ENCODE results near the gene GOLGA3.
"Not testable (repeated sequence)": the region's sequence is repeated elsewhere in the genome, so short reads cannot be mapped to it uniquely, and the experiment has no call there.

Gene GOLGA3

GRCh38 chr12:132842449-132843045 is 13.9 kb upstream of the GOLGA3 start:
- DNase-seq = no peak

DNA sequence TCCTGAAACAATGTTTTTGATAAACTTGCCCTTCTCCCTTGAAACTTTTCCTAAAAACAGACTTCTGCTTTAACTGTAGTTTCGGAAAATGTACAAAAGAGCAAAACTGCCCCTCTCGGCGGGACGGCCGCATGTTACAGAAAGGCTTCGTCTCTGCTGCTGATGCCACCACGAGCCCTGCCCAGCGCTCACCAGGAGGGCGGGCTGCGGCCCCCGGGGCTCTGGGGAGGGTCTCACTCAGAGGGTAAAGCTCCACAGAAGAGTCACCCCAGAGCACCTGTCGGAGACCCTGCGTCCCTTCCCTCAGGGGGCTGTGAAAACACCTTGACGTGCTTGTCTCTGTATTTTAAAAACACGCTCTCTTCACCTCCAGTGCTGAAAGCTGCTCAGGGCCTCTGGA is 12.5 kb upstream of the GOLGA3 start:
- DNase-seq = no peak

GRCh38 chr12:132840536-132840935 is 11.9 kb upstream of the GOLGA3 start:
- DNase-seq = no peak

DNA sequence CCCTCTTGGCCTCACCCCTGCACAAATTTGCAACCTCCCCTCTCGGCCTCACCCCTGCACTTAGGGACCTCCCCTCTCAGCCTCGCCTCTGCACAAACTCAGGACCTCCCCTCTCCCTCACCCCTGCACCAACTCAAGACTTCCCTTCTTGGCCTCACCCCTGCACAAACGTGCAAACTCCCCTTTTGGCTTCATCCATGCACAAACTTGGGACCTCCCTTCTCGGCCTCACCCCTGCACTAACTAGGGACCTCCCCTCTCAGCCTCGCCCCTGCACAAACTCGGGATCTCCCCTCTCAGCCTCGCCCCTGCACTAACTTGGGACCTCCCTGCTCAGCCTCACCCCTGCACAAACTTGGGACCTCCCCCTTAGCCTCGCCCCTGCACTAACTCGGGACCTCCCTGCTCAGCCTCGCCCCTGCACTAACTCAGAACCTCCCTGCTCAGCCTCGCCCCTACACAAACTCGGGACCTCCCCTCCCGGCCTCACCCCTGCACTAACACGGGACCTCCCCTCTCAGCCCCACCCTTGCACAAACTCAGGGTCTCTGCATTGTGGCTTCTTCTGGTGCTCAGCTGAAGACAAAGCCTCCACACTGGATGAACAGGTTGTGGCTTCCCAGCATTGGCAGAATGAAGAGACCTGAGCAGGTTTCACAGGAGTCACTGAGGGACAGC is 11.0 kb upstream of the GOLGA3 start:
- no peak for DNase-seq

DNA sequence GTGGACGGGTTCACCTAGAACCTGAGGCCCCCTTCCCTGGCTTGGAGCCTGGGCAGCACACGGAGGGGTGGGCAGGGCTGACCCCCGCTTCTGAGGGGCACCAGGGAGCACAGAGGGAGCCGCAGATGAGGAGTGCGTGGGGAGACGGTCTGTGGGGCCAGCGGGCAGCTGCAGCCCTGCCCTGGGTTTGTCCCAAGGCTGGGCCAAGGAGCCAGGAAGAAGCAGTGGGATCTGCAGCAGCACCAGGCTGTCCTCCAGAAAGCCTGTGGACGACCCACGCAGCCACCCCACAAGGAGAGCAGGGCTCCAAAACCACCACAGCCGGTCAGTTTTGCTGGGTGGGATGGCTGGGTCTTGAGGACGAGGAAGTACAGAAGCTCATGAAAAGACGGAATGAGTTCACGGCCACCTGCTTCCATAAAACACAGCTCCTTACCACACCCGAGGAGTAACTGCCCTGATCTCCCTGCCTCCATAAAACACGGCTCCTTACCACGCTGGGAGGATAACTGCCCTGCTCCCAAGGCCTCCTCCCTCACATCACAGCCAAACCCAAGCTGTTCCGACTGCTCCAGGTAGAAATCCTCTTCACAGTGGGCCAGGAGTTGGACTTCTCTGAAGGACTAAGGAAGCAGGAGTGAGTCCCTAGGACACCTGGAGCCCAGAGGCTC is 9.9 kb upstream of the GOLGA3 start:
- no peak for DNase-seq

DNA sequence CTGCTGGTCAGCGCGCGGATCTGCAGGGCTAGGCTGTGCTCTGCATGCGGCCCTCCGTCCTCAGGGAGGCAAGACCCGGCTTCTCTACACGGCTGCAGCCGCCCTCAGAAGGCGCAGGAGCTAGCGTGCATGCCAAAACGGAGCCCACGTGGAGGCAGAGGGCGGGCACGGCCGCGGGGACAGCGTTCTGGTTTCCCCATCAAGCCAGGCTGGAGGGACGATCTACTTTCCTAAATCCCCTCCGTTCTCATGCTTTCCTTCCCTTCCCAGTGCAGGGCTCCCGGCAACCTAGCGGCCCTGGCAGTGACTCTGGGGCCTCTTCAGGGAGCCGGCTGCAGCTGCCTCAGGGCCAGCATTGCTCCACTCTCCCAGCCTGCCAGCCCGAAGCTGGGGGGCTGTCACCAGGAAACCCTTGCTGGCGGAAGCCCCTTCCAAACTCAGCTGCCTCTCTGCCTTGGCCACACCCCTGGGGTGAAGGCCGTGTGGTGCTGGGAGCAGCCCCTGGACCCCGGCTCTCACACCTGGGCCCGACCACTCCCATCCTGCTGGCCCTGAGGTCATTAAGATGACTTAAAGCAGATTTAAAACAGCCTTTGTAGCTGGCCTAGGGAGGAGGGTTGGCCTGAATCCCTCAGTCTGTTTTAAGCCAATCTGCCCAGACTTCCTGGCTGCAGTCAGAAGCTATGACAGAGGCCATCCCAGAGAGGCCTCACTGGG is 9.2 kb upstream of the GOLGA3 start:
- no peak for DNase-seq

DNA sequence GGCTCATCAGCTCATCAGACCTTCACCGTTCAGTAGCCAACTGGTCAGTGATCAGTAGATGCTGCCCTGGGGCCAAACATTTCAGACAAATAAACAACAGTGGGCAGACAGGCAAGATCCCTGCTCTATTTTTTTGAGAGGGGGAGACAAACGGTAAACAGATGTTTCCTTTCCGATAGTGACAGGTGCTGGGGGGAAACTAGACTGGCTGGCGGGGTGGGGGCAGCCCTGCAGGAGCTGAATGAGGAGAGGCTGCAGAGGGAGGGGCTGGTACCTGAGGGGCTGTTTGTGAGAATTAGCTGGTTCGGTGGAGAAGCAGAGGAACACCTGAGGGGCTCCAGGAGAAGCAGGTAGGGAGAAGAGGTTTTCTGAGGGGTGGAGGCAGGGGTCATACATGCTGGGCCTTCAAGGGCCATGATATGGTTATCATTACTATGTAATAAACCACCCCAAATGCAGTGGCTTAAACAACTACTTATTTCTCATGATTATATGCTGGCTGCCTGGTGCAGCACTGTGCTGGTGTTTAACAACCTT is 8.2 kb upstream of the GOLGA3 start:
- DNase-seq = no peak

- DNase-seq = not testable (repeated sequence)
These were observed 7.6 kb upstream of the GOLGA3 start for GRCh38 chr12:132836230-132836629.

DNA sequence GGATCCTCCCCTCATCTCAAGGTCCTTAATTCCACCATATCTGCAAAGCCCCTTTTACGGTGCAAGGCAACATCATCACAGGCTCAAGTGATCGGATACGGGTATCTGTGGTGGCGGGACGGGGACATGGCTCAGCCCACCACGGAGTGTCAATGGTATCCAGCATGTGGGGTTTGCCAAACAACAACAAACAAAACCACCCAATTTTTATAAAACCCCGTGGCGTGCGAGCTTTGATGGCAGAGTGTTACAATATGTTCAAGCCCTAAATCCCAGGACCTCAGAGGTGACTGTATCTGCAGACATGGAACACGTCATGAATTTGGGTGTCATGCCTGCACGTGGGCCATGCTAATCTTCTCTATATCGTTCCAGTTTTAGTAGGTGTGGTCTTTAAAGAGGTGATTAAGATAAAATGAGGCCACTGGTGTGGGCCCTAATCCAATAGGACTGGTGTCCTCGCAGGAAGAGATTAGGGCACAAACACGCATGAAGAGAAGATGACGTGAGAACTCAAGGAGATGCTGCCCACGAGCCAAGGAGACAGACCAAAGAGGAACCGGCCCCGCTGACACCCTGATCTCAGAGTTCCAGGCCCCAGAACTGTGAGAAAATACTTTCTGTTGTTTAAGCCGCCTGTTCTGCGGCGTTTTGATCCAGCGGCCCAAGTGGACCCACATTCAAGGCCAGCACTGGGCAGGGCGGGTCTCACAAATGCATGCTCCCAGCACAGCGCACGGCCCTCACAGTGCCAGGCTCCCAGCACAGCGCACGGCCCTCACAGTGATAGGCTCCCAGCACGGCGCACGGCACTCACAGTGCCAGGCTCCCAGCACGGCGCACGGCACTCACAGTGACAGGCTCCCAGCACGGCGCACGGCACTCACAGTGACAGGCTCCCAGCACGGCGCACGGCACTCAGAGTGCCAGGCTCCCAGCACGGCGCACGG is 6.7 kb upstream of the GOLGA3 start:
- DNase-seq = no peak

GRCh38 chr12:132834181-132834711 is 5.6 kb upstream of the GOLGA3 start:
- no peak for DNase-seq

DNA sequence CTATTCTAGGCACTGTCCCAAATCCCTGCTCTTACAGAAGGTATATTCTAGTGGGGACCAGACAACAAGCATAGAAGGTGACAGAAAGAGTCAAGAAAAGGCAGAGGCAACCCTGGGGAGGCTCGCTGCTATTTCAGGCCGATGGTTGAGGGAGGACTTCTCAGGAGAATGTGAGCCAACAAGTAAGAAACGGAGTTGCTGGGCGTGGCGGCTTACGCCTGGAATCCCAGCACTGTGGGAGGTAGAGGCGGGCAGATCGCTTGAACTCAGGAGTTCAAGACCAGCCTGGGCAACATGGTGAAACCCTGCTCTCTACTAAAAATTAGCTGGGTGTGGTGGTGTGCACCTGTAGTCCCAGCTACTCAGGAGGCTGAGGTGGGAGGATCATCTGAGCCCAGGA is 4.7 kb upstream of the GOLGA3 start:
- no peak for DNase-seq

GRCh38 chr12:132831771-132832170 is 3.1 kb upstream of the GOLGA3 start:
- no peak for DNase-seq

DNA sequence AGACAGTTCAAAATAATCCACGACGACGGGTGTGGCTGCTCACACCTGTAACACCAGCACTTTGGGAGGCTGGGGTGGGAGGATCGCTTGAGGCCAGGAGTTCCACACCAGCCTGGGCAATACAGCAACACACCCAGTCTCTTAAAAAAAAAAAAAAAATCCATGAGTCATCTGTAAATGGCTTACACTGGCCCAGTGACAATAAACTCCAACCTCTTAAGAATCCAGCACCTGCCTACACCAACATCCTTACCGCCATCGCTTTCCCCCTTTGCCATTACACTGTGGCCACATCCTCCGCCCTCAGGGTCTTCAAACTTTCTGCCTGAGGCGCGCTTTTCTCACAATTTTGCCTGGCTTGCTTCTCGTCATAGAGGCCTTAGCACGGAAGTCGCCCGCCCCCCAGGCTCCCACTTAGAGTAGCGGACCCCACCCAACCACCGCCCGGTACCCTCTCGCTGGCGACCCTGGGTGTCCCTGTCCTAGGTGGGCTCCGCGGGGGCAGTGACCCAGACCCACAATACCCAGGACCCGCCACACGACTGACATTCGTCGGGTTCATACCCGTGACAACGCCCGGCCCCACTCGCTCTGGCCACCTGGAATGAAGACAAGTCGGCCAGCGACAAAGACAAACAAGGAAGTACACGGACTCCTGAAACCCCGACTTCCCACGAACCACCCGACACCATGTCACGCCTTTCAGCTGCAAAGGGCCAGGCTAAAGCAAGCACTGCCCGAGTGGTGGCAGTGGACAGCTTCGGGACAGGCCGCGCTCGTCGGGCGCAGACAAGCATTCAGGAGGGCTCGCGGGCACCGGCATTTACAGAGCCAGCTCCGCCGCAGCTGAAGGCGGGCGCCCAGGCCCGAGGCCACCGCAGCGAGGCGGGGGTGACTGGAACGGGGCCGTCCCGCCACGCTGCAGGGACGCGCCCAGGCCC is 636 bp downstream of the GOLGA3 start:
- DNase-seq = no peak

DNA sequence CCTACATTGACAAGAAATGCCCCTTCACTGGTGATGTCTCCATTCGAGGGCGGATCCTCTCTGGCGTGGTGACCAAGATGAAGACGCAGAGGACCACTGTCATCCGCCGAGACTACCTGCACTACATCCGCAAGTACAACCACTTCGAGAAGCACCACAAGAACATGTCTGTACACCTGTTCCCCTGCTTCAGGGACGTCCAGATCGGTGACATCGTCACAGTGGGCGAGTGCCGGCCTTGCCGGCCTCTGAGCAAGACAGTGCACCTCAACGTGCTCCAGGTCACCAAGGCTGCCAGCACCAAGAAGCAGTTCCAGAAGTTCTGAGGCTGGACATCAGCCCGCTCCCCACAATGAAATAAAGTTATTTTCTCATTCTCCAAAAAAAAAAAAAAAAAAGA is 2.8 kb downstream of the GOLGA3 start:
- no peak for DNase-seq

GRCh38 chr12:132825089-132825488 is 3.6 kb downstream of the GOLGA3 start:
- no peak for DNase-seq

GRCh38 chr12:132824053-132824452 is 4.6 kb downstream of the GOLGA3 start:
- DNase-seq = no peak

- no peak for DNase-seq
These were observed 10.1 kb downstream of the GOLGA3 start for GRCh38 chr12:132818562-132818961.

- DNase-seq = no peak
These were observed 14.4 kb downstream of the GOLGA3 start for GRCh38 chr12:132814232-132814631.

GRCh38 chr12:132813443-132813842 is 15.2 kb downstream of the GOLGA3 start:
- no peak for DNase-seq

- no peak for DNase-seq
These were observed 15.9 kb downstream of the GOLGA3 start for GRCh38 chr12:132812631-132813305.
